Testis (tissue), 3 donors: Measurements from ENCODE around the gene ADSS1. TPM values are rescaled to one million over a fixed set of nuclear protein-coding genes. Genes with fewer than 3 reads are reported as not detected.

Source experiments
- DNase-seq: peaks from one replicate; pipeline ENCODE4 v3.0.0-alpha.2; 2019
- H3K27ac ChIP-seq, 2 donors: fragments of 200-600 bp; sonication (generic); one replicate each; pipeline ENCODE4 v1.5.1; 2019
- H3K27me3 ChIP-seq: fragments of 200-600 bp; sonication (generic); one replicate; pipeline ENCODE4 v1.5.1; 2019
- H3K36me3 ChIP-seq: fragments of 200-600 bp; sonication (generic); one replicate; pipeline ENCODE4 v1.5.1; 2017; ENCODE audit warnings: low read depth; ENCODE audit errors: missing control alignments
- H3K4me1 ChIP-seq: fragments of 200-600 bp; sonication (generic); one replicate; pipeline ENCODE4 v1.5.1; 2019
- H3K4me3 ChIP-seq, 2 donors: fragments of 200-600 bp; sonication (generic); one replicate each; pipeline ENCODE4 v1.5.1; 2017 to 2019
- H3K9me3 ChIP-seq: fragments of 200-600 bp; sonication (generic); one replicate; pipeline ENCODE4 v1.5.1; 2017
- CTCF ChIP-seq, 3 experiments: fragments of 450-650 bp in 2 of 3; fragments of 200-600 bp in 1 of 3; sonication (generic) in 1 of 3; IDR thresholded peaks; one replicate each; pipeline ENCODE4 v1.5.1; 2016 to 2019; ENCODE audit warnings: antibody characterized with exemption in 3 of 3, mild to moderate bottlenecking in 2 of 3, moderate library complexity in 1 of 3
- POLR2A ChIP-seq: fragments of 450-650 bp; IDR thresholded peaks from one replicate; pipeline ENCODE4 v1.6.1; 2017; ENCODE audit warnings: antibody characterized with exemption, mild to moderate bottlenecking, moderate library complexity
- WGBS, 2 donors: methylation state at CpG; one replicate each; pipeline ENCODE4 v1.1.5; 2018; 5-methylcytosine and 5-hydroxymethylcytosine counted together
- intact Hi-C: fragments of 100-400 bp; cut with DNase I; formaldehyde crosslinking; loops from one replicate; pipeline ENCODE4 v1.15.1; 2023; ENCODE audit warnings: low total_unique reads
- polyA plus RNA-seq: library from polyadenylated mRNA; stranded (reverse); fragments of 350-450 nt; fragmentation: Illumina TruSeq; extraction: RNeasy Lipid Tissue Mini Kit (QIAGEN cat#74804); gene quantifications from one replicate; pipeline ENCODE4 v1.2.3, GENCODE V29; 2014; ENCODE audit warnings: low read depth, low replicate concordance; ENCODE audit not compliant: insufficient read depth
- total RNA-seq, 2 donors: library from RNA; depleted of rRNA; stranded (reverse); fragments of >200 nt; gene quantifications; one replicate each; pipeline ENCODE4 v1.2.3, GENCODE V29; 2016

Gene ADSS1
- total and polyA plus RNA-seq, 3 donors from 2014 or later: 48.7 to 79.6 (median 79.4) TPM

GRCh38 chr14:104687601-104688504, 36.2 kb upstream of the ADSS1 start:
- TF ChIP-seq CTCF (IDR thresholded peaks at IDR 0.05) (no peak), POLR2A (no peak)
- H3K27ac ChIP-seq: peak overlapping the region; percentile 76 to 81
- DNase-seq: peak; percentile 81

GRCh38 chr14:104688505-104689108, 35.4 kb upstream of the ADSS1 start:
- H3K4me3 ChIP-seq: peak overlapping the region; percentile 82 to 86
- no peak for TF ChIP-seq CTCF (IDR thresholded peaks at IDR 0.05)
- no peak for TF ChIP-seq POLR2A
- H3K4me1 ChIP-seq: peaks cover 42% of the 10 kb centered on the region
- 26 to 32% methylated on average over 19 to 24 of the region's 24 CpGs for WGBS, 2 donors
- no peaks in the 10 kb centered on the region for H3K9me3 ChIP-seq
- peak overlapping the region; percentile 76 to 81 for H3K27ac ChIP-seq
- no peaks in the 10 kb centered on the region for H3K27me3 ChIP-seq
- intact Hi-C loops: no loop called here
- H3K36me3 ChIP-seq: no peaks in the 10 kb centered on the region
- no peak for DNase-seq

More at GRCh38 chr14:104687601-104688504, 36.2 kb upstream of the ADSS1 start:
- Histone ChIP-seq H3K36me3 (no peaks in the 10 kb centered on the region), H3K4me3 (no peak overlapping the region), H3K4me1 (peaks cover 37% of the 10 kb centered on the region), H3K27me3 (no peaks in the 10 kb centered on the region), H3K9me3 (no peaks in the 10 kb centered on the region)
- 51 to 52% methylated on average over 19 to 31 of the region's 31 CpGs for WGBS, 2 donors
- intact Hi-C loops: no loop called here

- Histone ChIP-seq H3K4me3 (peak within 1 kb of the TSS; percentile 82 to 86), H3K36me3 (no peaks in the 10 kb centered on the region), H3K4me1 (peaks cover 49% of the 10 kb centered on the region), H3K27ac (peak within 1 kb of the TSS; percentile 76 to 81), H3K27me3 (no peaks in the 10 kb centered on the region), H3K9me3 (no peaks in the 10 kb centered on the region)
- no peak for TF ChIP-seq POLR2A
- TF ChIP-seq CTCF (IDR thresholded peaks at IDR 0.05): no peak
- intact Hi-C loops: no loop called here
- DNase-seq: peak; percentile 66
- 1 to 2% methylated on average over 14 to 36 of the region's 76 CpGs for WGBS, 2 donors
Observed at GRCh38 chr14:104689109-104689880, 34.7 kb upstream of the ADSS1 start, which contains the start of gene INF2. Gene INF2 (plus strand): TSS chr14:104689618. CDS start chr14:104701366, 11,748 bp downstream.

DNA sequence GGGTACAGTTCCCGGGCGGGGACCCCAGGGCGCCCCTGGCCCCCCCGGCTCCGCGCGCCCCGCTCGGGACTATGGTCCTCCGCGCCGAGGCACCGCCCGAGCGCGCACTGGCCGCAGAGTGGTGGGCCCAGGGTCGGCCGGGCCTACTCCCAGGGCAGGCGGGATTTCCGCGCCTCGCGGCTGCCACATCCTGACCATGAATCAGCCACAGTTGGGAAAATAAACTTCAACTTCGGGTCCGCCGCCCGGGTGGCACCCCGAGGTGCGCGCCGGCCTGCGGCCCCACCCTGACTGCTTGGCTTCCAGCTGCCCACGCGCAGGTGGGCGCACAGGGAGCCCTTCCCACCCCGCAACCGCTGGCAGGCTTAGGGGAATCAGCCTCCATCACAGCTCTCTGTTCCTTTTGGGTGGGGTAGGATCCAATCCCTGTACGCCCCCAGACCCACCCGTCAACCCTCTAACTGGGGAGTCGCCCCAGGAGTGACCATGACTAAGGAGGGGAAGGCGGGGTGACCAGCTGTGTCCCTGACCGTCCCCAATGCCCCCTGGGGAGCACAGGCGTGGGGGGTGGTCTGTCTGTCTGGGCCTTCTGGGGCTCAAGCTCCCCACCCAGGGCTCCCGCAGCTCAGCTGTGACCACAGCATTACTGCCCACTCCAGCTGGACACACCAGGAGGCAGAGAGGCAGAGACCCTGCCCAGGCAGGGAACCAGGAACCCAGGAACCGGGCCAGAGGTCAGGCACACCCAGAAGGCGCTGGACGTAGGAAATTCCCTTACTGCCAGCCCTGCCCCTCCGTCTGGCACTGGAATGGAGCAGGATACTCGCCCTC, 33.9 kb upstream of the ADSS1 start:
- WGBS, 2 donors: 8 to 9% methylated on average over 19 to 35 of the region's 50 CpGs
- H3K4me1 ChIP-seq: peaks cover 57% of the 10 kb centered on the region
- intact Hi-C loops: no loop called here

More for the DNA sequence above, 33.9 kb upstream of the ADSS1 start:
- no peak for TF ChIP-seq POLR2A
- no peak for TF ChIP-seq CTCF (IDR thresholded peaks at IDR 0.05)
- no peaks in the 10 kb centered on the region for H3K27me3 ChIP-seq
- H3K9me3 ChIP-seq: no peaks in the 10 kb centered on the region
- H3K4me3 ChIP-seq: peak overlapping the region; percentile 82 to 86
- H3K27ac ChIP-seq: peak overlapping the region; percentile 76 to 81
- H3K36me3 ChIP-seq: no peaks in the 10 kb centered on the region
- DNase-seq: no peak
